Stimulated activated CD4-positive, alpha-beta T cell treated with anti-CD3 and anti-CD28 coated beads, Interleukin-2, amount 100 ng/mL, for 48 hours (primary cell): ENCODE results near the gene TEX26.

Experiments
- DNase-seq, 2 donors: peaks; one replicate each; pipeline ENCODE4 v3.0.0-alpha.2; 2020

TEX26 gene

DNA sequence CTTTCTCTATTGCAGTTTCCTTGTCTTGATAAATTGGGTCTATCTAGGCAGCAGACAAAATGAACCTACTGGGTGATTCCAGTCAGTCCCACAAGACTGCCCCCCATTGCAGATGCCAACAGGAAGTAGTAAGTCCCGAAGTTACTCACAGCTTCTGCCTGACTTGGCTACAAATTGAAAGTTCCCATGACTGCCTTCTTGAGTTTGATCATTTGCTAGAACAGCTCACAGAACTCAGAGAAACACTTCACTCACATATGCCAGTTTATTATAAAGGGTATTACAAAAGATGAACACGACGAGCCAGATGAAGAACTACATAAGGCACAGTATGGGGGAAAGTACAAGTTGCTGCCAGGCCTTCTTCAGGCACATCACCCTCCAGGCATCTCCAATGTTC is 50.0 kb downstream of the TEX26 start:
- no peak for DNase-seq

- no peak for DNase-seq
Measured at GRCh38 chr13:30982906-30983305, 50.5 kb downstream of the TEX26 start.

DNA sequence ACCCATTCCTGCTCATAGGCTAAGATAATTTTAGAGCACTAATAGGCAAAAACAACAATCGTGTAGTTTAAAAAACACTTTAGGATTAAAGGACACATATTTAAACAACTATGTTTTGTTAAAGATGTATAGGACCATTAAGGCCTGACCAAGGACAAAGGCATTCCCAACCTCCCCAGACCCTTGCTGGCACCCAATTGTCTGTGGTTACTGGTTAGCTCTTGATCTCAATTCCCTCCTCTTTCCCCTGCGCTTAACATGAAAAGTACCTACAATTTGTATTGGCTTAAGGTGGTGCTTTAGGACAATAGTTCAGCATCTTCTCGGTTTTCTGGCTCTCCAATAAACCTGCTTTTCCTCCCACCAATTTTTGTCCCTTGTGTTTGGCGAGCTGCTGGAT is 51.0 kb downstream of the TEX26 start:
- DNase-seq: no peak

DNA sequence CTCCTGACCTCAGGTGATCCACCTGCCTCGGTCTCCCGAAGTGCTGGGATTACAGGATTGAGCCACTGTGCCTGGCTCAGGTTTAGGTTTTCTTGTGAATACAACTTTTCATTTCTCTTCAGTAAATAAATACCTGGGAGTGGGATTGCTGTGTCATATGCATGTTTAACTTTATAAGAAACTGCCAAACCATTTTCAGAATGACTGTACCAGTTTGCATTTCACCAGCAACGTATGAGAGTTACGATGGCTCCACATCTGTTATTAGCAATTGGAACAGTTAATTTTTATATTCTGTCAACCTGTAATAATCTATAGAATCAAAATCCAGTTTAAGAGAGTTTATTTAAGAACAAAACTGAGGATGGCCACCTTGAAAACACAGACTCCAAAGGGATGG is 52.2 kb downstream of the TEX26 start:
- DNase-seq: no peak

- no peak for DNase-seq
Measured at GRCh38 chr13:30985637-30986205, 53.3 kb downstream of the TEX26 start.

- DNase-seq: no peak
Measured at GRCh38 chr13:30991184-30991583, 58.7 kb downstream of the TEX26 start.

- no peak for DNase-seq
Measured at GRCh38 chr13:30991922-30992321, 59.5 kb downstream of the TEX26 start.

DNA sequence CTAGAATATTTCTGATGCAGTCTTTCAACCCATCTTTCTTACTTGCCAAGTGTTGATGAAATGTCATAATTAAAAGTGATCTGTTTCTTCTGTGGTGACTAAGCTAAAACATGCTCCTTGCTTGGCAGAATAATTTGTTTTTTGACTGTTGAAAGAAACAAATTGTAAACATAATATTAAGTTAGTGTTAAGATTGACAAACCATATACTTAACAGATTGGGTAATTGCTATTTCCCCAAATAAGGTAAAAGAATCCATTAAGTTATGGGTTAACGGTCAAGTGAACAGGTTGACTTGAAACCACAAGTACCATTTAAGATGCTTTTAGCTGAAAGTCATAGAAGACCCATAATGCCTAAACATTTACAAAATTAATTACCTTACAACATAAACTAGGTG is 62.9 kb downstream of the TEX26 start:
- DNase-seq: no peak

DNA sequence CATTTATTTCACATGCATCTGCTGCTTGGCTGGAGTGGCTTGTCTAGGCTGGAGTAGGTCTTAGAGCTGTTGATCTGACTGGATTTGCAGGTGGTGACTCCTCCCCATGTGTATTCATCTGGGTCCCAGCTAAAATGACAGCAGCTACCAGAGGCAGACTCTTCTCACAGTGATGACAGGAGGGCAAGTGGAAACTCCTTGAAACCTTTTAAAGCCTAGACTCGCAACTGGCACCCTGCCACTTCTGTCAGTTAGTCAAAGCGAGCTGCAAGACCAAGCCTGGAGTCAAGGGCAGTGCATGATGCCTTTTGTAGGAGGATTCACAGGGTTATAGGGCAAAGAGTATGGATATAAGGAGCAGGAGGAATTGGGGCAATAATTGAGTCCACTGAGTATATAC is 65.2 kb downstream of the TEX26 start:
- DNase-seq: no peak

GRCh38 chr13:30998136-30999088 is 66.0 kb downstream of the TEX26 start:
- no peak for DNase-seq

- no peak for DNase-seq
Measured at GRCh38 chr13:31000889-31001288, 68.4 kb downstream of the TEX26 start.

DNA sequence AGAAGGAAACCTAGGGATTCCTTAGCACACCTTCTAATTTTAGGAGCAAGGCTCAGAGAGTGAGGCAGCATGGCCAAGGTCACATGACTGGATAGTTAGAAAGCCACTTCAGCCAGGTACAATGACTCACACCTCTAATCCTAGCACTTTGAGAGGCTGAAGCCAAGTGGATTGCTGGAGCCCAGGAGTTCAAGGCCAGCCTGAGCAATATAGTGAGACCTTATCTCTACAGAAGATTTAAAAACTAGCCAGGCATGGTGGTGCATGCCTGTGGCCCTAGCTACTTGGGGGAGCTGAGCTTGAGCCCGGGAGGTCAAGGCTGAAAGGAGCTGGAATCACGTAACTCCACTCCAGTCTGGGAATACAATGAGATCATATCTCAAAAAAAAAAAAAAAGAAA is 69.2 kb downstream of the TEX26 start:
- no peak for DNase-seq

DNA sequence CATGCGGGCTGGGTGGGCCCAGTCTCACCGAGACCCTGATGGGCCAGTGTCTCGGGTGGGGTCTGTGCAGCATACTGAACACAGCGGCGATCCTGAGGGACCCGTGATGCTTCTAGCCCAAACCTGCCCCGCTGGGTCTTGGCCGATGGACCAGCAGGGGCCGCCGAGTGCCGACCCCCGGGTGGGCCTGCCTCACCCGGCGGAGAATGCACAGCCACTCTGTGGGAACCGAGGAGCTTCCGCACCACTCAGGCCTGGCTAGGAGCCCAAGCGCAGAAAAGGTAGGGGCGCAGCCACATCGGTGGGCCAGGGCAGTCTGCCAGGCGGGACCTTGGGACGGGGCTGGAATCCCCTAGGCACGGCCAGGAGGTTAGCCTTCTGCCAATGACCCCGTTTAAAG is 72.6 kb downstream of the TEX26 start:
- no peak for DNase-seq

DNA sequence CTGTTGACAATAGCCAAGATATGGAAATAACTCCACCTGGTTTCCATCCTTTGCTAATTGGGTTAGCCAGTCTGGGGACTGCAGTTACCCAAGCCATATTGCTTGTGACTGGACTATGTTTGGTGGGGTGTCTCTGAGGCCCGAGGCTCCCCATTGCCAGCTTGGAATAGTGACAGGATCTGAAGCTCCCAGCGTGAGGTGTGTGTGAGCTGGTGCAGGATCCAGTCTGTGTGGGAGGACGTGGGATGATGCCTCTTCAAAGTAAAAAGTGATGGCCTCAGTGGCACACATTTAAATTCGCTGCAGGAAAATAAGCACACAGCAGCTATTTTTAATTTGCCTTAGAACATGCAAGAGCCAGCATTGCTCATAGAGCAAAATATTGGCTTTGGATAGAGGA is 75.0 kb downstream of the TEX26 start:
- DNase-seq: no peak

- no peak for DNase-seq
Measured at GRCh38 chr13:31008400-31009115, 76.1 kb downstream of the TEX26 start.

- DNase-seq: no peak
Measured at GRCh38 chr13:31009166-31009565, 76.7 kb downstream of the TEX26 start.

DNA sequence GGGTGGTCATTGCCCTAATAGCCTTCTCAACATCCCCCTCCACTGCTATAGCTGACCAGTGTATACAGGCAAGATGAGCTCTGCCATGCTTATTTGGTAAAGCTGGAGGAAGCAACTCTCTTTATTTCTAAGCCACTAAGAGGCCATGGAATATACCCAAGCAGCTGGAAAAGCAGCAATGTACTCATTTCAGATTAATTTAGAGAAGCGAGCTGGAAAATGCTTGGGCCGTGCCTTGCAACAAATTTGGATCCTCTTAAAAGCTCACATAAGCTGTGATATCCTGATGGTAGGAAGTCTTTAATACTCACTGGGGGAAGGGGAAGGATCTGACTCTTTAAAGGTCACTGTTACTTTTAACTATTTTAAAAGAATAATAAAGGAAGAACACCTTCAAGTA is 77.8 kb downstream of the TEX26 start:
- DNase-seq: no peak

- no peak for DNase-seq
Measured at GRCh38 chr13:31011193-31011860, 78.9 kb downstream of the TEX26 start.

GRCh38 chr13:31011901-31012654 is 79.6 kb downstream of the TEX26 start:
- DNase-seq: no peak

GRCh38 chr13:31012655-31013024 is 80.2 kb downstream of the TEX26 start:
- no peak for DNase-seq

DNA sequence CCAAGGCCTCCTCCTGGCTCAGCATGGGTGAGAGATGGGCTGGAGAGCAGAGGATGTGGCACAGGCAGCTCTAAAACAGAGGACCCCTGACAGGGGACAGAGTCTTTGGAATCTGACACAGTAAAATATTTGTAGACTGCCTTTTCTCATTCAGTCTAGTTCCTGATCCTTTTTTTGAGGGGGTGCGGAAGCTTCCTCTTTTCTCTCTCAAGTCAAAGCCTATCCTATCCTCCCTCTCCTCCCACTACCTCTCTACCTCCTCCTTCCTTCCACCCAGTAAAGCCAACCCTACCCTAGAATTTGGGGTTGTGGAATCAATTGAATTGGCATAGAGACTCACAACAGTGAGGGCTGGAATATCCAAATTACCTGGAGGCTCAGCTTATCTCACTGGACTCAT is 82.0 kb downstream of the TEX26 start:
- DNase-seq: no peak

DNA sequence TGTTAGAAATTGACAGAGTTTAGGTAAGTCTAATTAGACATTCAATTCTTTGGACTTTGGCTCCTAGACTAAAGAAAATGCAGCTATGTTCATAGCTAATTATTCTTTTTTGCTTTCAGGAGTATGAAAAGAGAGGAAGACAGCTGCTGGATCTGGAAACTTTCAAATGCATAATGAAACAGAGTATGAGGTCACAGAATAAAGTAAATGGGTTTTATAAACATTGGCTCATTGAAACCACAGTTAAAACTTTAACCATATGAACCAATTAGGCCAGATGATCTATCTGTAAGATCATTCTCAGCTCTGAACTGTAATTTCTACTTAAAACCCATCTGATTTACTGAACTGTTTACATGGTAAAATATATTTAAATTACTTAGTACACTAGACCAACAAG is 82.7 kb downstream of the TEX26 start:
- DNase-seq: no peak
